Measurements from ENCODE around the gene ZBTB7B. TPM values are rescaled to one million over a fixed set of nuclear protein-coding genes. Genes with fewer than 3 reads are reported as not detected.

Gene ZBTB7B
- total and polyA plus RNA-seq, 9 of the 15 experiments (the other 6 are each of a cell fraction or from before 2014, with no cell fraction given) = 0.04 to 46.5 (median 15.2) TPM

DNA sequence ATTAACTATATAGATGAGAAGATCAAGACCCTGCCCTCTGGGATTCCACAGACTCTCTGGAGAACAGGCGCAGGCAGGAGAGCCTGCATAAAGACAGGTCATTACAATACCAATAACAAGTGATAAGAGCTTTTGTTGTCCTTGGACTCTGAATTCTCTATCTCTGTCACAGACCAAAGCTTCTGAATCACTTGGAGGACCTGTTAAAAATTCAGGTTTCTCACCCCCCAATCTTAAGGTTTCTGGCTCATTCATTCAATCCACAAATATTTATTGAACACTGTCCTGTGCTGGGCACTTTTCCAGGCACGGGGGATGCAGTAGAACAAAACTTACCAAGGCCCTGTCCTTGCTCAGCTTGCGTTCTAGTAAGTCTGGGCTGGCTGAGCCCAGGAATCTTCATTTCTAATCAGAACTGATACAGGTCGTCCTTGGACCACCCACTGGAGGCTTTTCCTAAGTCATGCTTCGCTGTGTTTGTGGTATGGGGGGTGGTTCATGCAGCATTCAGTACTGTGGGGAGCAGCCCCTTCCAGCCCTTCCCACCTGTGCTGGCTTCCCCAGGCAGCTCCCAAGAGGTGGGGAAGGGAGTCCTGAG is 62.3 kb downstream of the ZBTB7B start:
- no peak overlapping the region for H3K9ac ChIP-seq (ENCODE audit: insufficient read depth in 1 of 2, low read depth in 2 of 2, low read length in 2 of 2)
- H4K20me1 ChIP-seq (replicated peaks; ENCODE audit: control insufficient read depth, insufficient read depth, low read length) = no peaks in the 10 kb centered on the region; the same call in 1 of the 2 replicates
- no peaks in the 10 kb centered on the region for H3K9me3 ChIP-seq (replicated peaks; ENCODE audit: control insufficient read depth, insufficient read depth, low read depth, low read length)
- H3K36me3 ChIP-seq (ENCODE audit: control insufficient read depth, insufficient read depth, low read length) = peaks cover 26% of the 10 kb centered on the region; the same call in 2 of the 3 replicates
- ATAC-seq = no peak
- ChIA-PET CTCF (ENCODE audit: low intra/inter-chr PET ratio) (interaction anchor here (1.3 to 4.0 kb wide), 2 partner anchors 17 to 19 kb away, joined by 5 to 153 read pairs; partner anchors contain the start of gene EFNA3), POLR2A (interaction anchor here (0.7 to 1.0 kb wide), 3 partner anchors 9 to 138 kb away, joined by 3 to 4 read pairs (median 4); no protein-coding TSS in a partner anchor)
- intact Hi-C loops (cut with micrococcal nuclease) (loop anchor here (5.0 kb wide), 2 partner anchors 93 to 398 kb away; partner anchors contain the start of genes CKS1B and SHC1), in situ Hi-C loops (cut with MboI) (loop anchor here (5.0 kb wide), 1 partner anchor 108 kb away; the partner anchor contains the start of gene PBXIP1)
- 41% methylated on average over 5 of the region's 5 CpGs for WGBS (ENCODE audit: insufficient coverage, low coverage, missing lambda C conversion rate)
- H2AFZ ChIP-seq (ENCODE audit: low read depth, low read length) = no peak overlapping the region
- no peaks in the 10 kb centered on the region for H3K27me3 ChIP-seq (ENCODE audit: control insufficient read depth in 2 of 2, insufficient read depth in 2 of 2, low read length in 2 of 2)
- FAIRE-seq = peak; percentile 26
- H3K4me1 ChIP-seq (replicated peaks in 1 of 2; ENCODE audit: control insufficient read depth in 2 of 2, insufficient read depth in 2 of 2, low read length in 2 of 2) = peaks cover 30 to 66% of the 10 kb centered on the region in 2 experiments
- peaks cover 7% of the 10 kb centered on the region for H3K9me1 ChIP-seq (ENCODE audit: control insufficient read depth, insufficient read depth, low read length)
- peaks cover 9% of the 10 kb centered on the region; the same call in 2 of the 3 replicates for H3K79me2 ChIP-seq (ENCODE audit: control insufficient read depth, insufficient read depth, low read length)
- no peak overlapping the region for H3K4me2 ChIP-seq (ENCODE audit: insufficient read depth, low read length)
- BruUV-seq (replicated peaks) = TSS peak; percentile 77
- TF ChIP-seq, protein P1, sequence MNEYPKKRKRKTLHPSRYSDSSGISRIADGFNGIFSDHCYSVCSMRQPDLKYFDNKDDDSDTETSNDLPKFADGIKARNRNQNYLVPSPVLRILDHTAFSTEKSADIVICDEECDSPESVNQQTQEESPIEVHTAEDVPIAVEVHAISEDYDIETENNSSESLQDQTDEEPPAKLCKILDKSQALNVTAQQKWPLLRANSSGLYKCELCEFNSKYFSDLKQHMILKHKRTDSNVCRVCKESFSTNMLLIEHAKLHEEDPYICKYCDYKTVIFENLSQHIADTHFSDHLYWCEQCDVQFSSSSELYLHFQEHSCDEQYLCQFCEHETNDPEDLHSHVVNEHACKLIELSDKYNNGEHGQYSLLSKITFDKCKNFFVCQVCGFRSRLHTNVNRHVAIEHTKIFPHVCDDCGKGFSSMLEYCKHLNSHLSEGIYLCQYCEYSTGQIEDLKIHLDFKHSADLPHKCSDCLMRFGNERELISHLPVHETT (CRISPR knock-in tag; conservative IDR thresholded peaks at IDR 0.05 in 1 of 2, IDR thresholded peaks at IDR 0.05 in 1 of 2) = no peak
- TF ChIP-seq HNRNPK (IDR thresholded peaks at IDR 0.05; ENCODE audit: low read depth, low read length, poor library complexity, severe bottlenecking) (no peak), ZNF668 (CRISPR knock-in tag; IDR thresholded peaks at IDR 0.05) (no peak), ETV5 (CRISPR knock-in tag; IDR thresholded peaks at IDR 0.05; ENCODE audit: low read depth) (no peak), CREB1 (IDR thresholded peaks at IDR 0.05) (no peak), CREB1 (CRISPR knock-in tag; IDR thresholded peaks at IDR 0.05) (no peak), ARID2 (IDR thresholded peaks at IDR 0.05) (no peak)
- TF ChIP-seq, protein P2, sequence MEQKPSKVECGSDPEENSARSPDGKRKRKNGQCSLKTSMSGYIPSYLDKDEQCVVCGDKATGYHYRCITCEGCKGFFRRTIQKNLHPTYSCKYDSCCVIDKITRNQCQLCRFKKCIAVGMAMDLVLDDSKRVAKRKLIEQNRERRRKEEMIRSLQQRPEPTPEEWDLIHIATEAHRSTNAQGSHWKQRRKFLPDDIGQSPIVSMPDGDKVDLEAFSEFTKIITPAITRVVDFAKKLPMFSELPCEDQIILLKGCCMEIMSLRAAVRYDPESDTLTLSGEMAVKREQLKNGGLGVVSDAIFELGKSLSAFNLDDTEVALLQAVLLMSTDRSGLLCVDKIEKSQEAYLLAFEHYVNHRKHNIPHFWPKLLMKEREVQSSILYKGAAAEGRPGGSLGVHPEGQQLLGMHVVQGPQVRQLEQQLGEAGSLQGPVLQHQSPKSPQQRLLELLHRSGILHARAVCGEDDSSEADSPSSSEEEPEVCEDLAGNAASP (IDR thresholded peaks at IDR 0.05) = no peak
- TF ChIP-seq, protein P3, sequence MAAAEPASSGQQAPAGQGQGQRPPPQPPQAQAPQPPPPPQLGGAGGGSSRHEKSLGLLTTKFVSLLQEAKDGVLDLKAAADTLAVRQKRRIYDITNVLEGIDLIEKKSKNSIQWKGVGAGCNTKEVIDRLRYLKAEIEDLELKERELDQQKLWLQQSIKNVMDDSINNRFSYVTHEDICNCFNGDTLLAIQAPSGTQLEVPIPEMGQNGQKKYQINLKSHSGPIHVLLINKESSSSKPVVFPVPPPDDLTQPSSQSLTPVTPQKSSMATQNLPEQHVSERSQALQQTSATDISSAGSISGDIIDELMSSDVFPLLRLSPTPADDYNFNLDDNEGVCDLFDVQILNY (CRISPR knock-in tag; IDR thresholded peaks at IDR 0.05) = no peak
- TF ChIP-seq, protein P4, sequence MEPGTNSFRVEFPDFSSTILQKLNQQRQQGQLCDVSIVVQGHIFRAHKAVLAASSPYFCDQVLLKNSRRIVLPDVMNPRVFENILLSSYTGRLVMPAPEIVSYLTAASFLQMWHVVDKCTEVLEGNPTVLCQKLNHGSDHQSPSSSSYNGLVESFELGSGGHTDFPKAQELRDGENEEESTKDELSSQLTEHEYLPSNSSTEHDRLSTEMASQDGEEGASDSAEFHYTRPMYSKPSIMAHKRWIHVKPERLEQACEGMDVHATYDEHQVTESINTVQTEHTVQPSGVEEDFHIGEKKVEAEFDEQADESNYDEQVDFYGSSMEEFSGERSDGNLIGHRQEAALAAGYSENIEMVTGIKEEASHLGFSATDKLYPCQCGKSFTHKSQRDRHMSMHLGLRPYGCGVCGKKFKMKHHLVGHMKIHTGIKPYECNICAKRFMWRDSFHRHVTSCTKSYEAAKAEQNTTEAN (CRISPR knock-in tag; IDR thresholded peaks at IDR 0.05) = no peak
- TF ChIP-seq, protein P5, sequence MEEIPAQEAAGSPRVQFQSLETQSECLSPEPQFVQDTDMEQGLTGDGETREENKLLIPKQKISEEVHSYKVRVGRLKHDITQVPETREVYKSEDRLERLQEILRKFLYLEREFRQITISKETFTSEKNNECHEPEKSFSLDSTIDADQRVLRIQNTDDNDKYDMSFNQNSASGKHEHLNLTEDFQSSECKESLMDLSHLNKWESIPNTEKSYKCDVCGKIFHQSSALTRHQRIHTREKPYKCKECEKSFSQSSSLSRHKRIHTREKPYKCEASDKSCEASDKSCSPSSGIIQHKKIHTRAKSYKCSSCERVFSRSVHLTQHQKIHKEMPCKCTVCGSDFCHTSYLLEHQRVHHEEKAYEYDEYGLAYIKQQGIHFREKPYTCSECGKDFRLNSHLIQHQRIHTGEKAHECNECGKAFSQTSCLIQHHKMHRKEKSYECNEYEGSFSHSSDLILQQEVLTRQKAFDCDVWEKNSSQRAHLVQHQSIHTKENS (CRISPR knock-in tag; IDR thresholded peaks at IDR 0.05) = no peak
- no peak overlapping the region for H3K4me3 ChIP-seq
- DNase-seq (ENCODE audit: extremely low read depth in 1 of 4, low spot score in 3 of 4) = no peak
- no peak overlapping the region for H3K27ac ChIP-seq (ENCODE audit: extremely low read depth, low read depth, low read length)

Data from K562 (cell line).